UCSD-AML1 (cell line): ENCODE data around the gene OR10AG1.

Experiments used
- DNase-seq: peaks from one replicate; lab custom pipeline; 2025; ENCODE audit not compliant: unreplicated experiment; lab: John Stamatoyannopoulos, UW

OR10AG1 gene

GRCh38 chr11:55969845-55970244, at the start of gene OR10AG1:
Gene OR10AG1 (minus strand): TSS chr11:55969945. CDS start chr11:55969907, 38 bp downstream.
- DNase-seq, result no peak

GRCh38 chr11:56013805-56014204, 44.1 kb upstream of the OR10AG1 start:
- no peak for DNase-seq

- no peak for DNase-seq
Observed at GRCh38 chr11:56010716-56011115, 41.0 kb upstream of the OR10AG1 start.

GRCh38 chr11:55994525-55994924, 24.8 kb upstream of the OR10AG1 start, which contains the start of gene OR5F1:
Gene OR5F1 (minus strand): TSS chr11:55994625. CDS start chr11:55994625, 0 bp downstream.
- no peak for DNase-seq

GRCh38 chr11:55970935-55971334, 1.2 kb upstream of the OR10AG1 start:
- DNase-seq, result peak; percentile 5

- DNase-seq, result no peak
Observed at GRCh38 chr11:55967914-55968313, 1.8 kb downstream of the OR10AG1 start.

- no peak for DNase-seq
Observed at GRCh38 chr11:55966391-55966790, 3.4 kb downstream of the OR10AG1 start.

- no peak for DNase-seq
Observed at GRCh38 chr11:55956521-55956920, 13.2 kb downstream of the OR10AG1 start.

GRCh38 chr11:55949330-55949729, 20.4 kb downstream of the OR10AG1 start:
- DNase-seq, result peak; percentile 5

GRCh38 chr11:55942785-55943392, 26.9 kb downstream of the OR10AG1 start:
- DNase-seq, result no peak

- DNase-seq, result no peak
Observed at GRCh38 chr11:55936300-55936699, 33.4 kb downstream of the OR10AG1 start, which contains the start of gene OR5I1. Gene OR5I1 (minus strand): TSS chr11:55936400. CDS start chr11:55936400, 0 bp downstream.

GRCh38 chr11:55920537-55920936, 49.2 kb downstream of the OR10AG1 start:
- DNase-seq, result no peak
